Stimulated activated CD8-positive, alpha-beta memory T cell treated with anti-CD3 and anti-CD28 coated beads, Interleukin-7, amount 100 ng/mL, for 4 hours (primary cell): Measurements from ENCODE around the gene NHLH1.

ENCODE experiments used
- DNase-seq, 2 donors: peaks; one replicate each; pipeline ENCODE4 v3.0.0-alpha.2; 2020; ENCODE audit warnings: low read depth in 2 of 2

Gene NHLH1

GRCh38 chr1:160366731-160367515 is at the start of gene NHLH1:
NHLH1 (plus strand) TSS chr1:160367071; CDS start chr1:160370732, 3,661 bp downstream.
- no peak for DNase-seq

- no peak for DNase-seq
These were observed 44.0 kb upstream of the NHLH1 start for GRCh38 chr1:160322831-160323230.

- no peak for DNase-seq
These were observed 41.6 kb upstream of the NHLH1 start for GRCh38 chr1:160325252-160325651.

- DNase-seq: no peak
These were observed 40.5 kb upstream of the NHLH1 start for GRCh38 chr1:160326418-160326817.

- DNase-seq: no peak
These were observed 38.7 kb upstream of the NHLH1 start for GRCh38 chr1:160328184-160328583.

DNA sequence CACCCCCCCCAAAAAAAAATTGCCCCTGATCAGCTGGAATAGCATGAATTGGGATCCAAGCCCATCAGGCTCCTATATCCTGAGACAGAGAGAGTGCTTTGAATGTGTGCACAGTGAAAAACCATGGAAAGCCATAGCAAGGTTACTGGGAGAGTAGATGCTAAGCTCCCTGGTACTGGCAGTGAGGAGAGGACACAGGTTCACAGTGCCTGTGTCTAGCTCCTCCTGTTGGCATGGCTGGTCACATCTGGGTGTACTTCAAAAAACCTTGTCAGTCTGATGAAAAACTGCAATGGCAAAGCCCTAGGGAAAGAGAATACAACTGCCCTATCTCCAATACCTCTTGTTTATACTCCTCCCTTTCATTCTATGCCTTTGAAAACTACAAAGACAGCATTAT is 36.8 kb upstream of the NHLH1 start:
- DNase-seq: no peak

GRCh38 chr1:160332516-160332915 is 34.4 kb upstream of the NHLH1 start:
- no peak for DNase-seq

DNA sequence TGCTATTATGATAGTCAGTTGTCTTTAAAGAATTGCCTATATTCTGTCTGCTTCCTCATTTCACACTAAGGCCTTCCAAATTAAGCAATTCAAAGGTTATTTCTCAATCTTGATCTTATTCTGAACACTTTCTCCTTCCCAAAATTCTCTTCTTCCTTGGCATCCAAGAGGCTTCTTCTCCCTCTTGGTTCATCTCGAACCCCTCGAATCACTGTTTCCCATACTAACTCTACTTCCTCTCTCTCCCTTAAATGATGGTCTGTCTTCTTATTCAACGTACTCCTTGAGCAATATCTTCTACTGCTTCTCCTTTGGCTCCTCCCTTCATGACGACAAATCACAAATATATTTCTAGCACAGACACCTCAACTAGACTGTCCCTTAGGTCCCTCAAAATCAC is 28.3 kb upstream of the NHLH1 start:
- no peak for DNase-seq

- no peak for DNase-seq
These were observed 26.7 kb upstream of the NHLH1 start for GRCh38 chr1:160340146-160340545.

DNA sequence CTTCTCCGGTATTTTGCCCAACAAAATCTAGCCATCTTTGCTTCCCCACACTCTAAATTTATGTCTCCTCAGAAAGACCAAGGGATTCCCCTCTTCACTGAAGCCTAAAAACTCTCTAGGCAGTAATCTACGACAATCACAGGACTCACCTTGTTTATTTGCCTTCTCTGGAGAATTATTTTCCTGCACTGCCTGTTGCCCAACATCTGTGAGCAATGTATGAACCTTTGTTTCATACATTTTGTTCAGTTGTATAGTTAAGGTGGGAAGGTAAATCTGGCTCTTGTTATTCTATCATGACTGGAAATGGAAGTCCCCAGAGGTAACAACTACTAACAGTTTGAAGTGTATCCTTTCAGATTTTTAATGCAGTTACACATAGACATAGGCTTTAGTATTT is 26.0 kb upstream of the NHLH1 start:
- no peak for DNase-seq

GRCh38 chr1:160342526-160342925 is 24.3 kb upstream of the NHLH1 start:
- no peak for DNase-seq

DNA sequence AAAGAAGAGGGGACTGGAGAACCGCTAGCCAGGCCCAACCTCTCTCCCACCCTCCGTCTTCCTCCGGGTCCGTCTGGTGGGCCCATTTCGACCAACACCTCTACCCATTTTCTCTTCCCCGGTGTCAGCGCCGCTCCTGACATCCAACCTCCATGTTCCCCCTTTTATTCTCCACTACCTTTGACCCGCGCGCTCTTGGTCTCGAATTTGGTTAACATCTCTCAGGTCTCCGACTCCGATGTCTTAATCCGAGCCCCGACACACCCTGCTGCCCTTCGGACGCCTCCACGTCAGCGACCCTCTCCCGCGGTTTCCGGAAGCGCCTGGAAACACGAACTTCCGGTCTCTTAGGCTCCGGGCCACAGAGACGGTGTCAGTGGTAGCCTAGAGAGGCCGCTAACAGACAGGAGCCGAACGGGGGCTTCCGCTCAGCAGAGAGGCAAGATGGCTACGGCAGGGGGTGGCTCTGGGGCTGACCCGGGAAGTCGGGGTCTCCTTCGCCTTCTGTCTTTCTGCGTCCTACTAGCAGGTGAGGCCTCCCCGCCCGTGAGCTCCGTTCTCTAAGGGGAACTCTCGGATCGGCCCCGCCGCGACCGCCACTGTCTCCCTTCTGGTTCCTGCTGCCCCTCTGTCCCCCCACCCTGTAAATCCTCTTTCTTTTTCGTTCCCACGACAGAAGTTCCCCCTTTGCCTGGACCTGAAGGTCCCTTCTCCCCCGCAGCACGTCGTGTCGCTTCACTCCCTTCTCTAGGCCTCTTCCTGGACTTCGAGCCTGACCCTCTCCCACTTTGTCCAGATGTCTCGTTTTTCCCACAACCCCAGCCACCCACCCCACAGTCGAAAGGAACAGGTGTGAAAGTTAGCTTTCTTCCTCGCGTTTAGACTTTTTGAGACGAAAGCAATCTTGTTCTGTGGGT is 23.7 kb upstream of the NHLH1 start, which contains the start of the genes COPA and NCSTN:
Gene COPA, minus strand, starts transcription at position 298 of the 917 bp plus-strand sequence. Its CDS starts 80 bp downstream, at position 218.
Gene NCSTN, plus strand, starts transcription at position 431 of the 917 bp plus-strand sequence. Its CDS starts 14 bp downstream, at position 445.
- DNase-seq: peak; percentile 83 to 84

- DNase-seq: no peak
These were observed 22.6 kb upstream of the NHLH1 start for GRCh38 chr1:160344241-160344640.

DNA sequence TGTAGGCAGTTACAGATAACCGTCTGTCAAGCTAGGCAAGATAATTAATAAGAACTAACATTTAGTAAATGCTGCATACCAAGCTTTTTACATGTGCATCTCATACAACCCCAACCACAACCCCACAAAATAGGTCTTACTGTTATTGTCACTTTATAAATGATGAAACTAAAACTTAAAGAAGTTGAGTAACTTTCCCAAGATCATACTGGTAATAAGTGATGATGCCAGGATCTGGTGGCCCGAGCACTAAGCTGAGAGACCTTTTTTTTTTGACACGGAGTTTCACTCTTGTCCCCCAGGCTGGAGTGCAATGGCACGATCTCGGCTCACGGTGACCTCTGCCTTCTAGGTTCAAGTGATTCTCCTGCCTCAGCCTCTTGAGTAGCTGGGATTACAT is 21.9 kb upstream of the NHLH1 start:
- no peak for DNase-seq

DNA sequence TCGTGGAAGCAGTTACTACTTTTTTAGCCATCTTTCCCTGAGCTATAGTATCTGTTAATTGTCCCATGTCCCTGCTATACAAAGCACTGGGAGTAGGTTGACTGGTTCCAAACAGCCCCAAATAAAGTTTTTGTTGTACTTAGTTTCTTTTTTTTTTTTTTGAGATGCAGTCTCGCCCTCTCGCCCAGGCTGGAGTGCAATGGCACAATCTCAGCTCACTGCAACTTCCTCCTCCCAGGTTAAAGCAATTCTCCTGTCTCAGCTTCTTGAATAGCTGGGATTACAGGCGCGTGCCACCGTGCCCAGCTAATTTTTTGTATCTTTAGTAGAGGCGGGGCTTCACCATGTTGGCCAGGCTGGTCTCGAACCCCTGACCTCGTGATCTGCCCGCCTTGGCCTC is 20.4 kb upstream of the NHLH1 start:
- no peak for DNase-seq

DNA sequence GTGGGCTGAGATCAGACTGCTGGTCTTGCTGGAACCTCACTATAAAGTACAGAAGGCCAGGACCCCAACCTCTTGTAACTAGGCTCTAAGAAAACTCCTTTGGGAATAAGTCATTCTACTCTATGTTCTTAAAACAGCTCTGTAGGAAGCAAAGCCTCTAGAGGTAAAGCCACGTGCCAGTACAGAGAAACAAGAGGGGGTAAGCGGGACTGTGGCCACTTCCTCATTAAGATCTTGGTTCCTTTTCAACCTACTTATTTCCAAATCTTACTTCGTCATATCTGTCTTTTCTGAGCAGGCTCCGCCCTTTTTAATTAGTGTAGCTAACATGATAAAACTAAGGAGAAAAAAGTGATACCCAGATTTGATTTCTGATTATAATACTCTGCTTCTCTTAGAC is 19.9 kb upstream of the NHLH1 start:
- DNase-seq: no peak

DNA sequence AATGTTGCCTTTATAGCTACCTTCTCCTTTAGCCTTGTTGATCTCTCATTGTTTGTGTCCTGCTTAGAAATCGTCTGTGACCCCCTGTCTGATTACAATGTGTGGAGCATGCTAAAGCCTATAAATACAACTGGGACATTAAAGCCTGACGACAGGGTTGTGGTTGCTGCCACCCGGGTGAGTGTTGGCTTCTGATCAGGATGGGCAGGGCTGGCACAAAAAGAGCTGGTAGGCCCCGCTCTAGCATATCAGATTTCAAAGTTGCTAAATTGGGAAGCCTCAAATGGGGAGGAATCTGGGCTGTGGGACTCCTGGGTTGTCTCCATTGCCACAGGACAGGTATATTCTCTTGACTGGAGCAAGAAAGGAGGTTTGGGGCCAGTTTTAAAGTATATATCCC is 15.2 kb upstream of the NHLH1 start:
- no peak for DNase-seq

DNA sequence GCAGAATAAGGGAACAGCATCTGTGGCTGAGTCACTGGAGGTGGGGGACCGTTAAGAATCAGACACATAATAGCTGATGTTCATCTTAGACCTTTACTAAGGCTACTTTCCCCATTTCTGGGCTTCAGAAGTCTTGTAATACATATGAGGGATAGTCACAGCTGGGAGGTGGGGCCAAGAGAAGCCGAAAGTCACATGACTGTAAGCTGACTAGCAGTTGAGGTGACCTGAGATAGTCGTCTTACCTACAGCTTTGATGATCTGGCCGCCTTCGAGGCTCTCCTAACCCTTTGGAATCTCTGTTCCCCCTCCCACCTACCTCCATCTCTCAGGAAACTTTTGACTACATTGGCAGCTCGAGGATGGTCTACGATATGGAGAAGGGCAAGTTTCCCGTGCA is 14.3 kb upstream of the NHLH1 start:
- DNase-seq: no peak

DNA sequence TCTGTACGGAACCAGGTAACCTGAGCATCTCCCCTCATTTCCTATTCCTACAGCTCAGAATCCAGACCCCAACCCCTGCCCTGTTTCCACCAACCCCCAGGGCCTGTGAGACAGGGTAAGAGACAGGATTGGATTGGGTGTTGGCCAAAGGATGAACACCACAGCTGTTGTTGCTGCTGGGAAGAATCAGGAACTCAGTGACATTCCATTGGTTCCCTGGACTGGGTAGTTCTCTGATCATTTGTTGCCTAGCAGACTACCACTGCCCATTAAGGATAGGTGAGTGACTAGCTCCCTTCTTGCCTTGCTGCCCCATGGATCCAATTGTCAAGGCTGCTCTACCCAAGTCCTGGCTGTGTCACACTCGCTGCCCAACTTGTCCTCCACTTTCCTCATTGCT is 13.6 kb upstream of the NHLH1 start:
- no peak for DNase-seq

DNA sequence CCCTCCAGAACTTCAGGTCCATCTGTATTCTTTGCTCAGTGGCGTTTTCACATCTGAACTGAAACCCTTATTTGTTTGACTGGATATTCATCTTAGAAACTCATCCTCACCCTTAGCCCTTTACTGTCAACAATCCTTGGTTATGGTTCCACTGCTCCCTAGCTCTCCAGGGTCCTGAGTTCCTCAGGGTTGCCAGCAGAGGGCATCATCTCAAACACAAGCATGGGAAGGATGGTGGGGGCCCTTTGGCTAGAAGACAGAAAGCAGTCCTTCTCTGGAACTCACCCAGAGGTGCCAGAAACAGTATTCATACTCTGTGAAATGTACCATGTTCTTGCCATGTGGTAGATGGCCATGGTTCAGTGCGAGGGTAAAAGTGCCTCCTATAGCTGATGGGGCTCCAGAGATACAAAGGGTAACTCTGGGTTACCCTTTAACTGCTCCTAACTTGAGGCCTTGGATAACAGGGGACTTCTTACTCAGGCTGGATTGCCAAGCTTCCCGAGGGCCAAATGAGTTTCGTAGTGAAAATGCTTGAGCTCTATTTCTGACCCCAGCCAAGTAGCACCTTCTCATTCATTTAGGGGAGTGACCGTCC is 12.4 kb upstream of the NHLH1 start:
- DNase-seq: no peak

GRCh38 chr1:160357286-160358002 is 9.4 kb upstream of the NHLH1 start:
- DNase-seq: no peak

GRCh38 chr1:160358073-160358472 is 8.8 kb upstream of the NHLH1 start:
- DNase-seq: no peak
